Stimulated activated CD4-positive, alpha-beta T cell treated with anti-CD3 and anti-CD28 coated beads, Interleukin-2, amount 100 ng/mL, for 48 hours (primary cell): ENCODE data around the gene KDSR.

Experiments
- DNase-seq, 2 donors: peaks; one replicate each; pipeline ENCODE4 v3.0.0-alpha.2; 2020

The KDSR gene

GRCh38 chr18:63367053-63367953, at the start of gene KDSR:
Gene KDSR (minus strand): TSS chr18:63367206. CDS start chr18:63367118, 88 bp downstream.
- peak; percentile 70 to 76 for DNase-seq

GRCh38 chr18:63412953-63413352, 45.9 kb upstream of the KDSR start:
- DNase-seq, result no peak

GRCh38 chr18:63410792-63411191, 43.8 kb upstream of the KDSR start:
- no peak for DNase-seq

GRCh38 chr18:63409301-63409700, 42.3 kb upstream of the KDSR start:
- no peak for DNase-seq

- no peak for DNase-seq
Observed at GRCh38 chr18:63407734-63408133, 40.7 kb upstream of the KDSR start.

- no peak for DNase-seq
Observed at GRCh38 chr18:63405986-63406385, 39.0 kb upstream of the KDSR start.

- DNase-seq, result no peak
Observed at GRCh38 chr18:63402246-63403162, 35.5 kb upstream of the KDSR start.

GRCh38 chr18:63399300-63399699, 32.3 kb upstream of the KDSR start:
- no peak for DNase-seq

- no peak for DNase-seq
Observed at GRCh38 chr18:63397349-63397748, 30.3 kb upstream of the KDSR start.

- no peak for DNase-seq
Observed at GRCh38 chr18:63395503-63395902, 28.5 kb upstream of the KDSR start.

GRCh38 chr18:63394954-63395353, 27.9 kb upstream of the KDSR start:
- DNase-seq, result no peak

GRCh38 chr18:63387861-63388260, 20.9 kb upstream of the KDSR start:
- DNase-seq, result no peak

- no peak for DNase-seq
Observed at GRCh38 chr18:63382843-63383242, 15.8 kb upstream of the KDSR start.

GRCh38 chr18:63379639-63379962, 12.6 kb upstream of the KDSR start:
- no peak for DNase-seq

GRCh38 chr18:63378919-63379638, 12.1 kb upstream of the KDSR start:
- no peak for DNase-seq

GRCh38 chr18:63377275-63377980, 10.4 kb upstream of the KDSR start:
- no peak for DNase-seq

GRCh38 chr18:63376538-63376937, 9.5 kb upstream of the KDSR start:
- no peak for DNase-seq

GRCh38 chr18:63374540-63374939, 7.5 kb upstream of the KDSR start:
- no peak for DNase-seq

- DNase-seq, result no peak
Observed at GRCh38 chr18:63373161-63373560, 6.2 kb upstream of the KDSR start.

- no peak for DNase-seq
Observed at GRCh38 chr18:63368611-63369010, 1.6 kb upstream of the KDSR start.

- peak; percentile 55 to 56 for DNase-seq
Observed at GRCh38 chr18:63366213-63367052, 573 bp downstream of the KDSR start.

GRCh38 chr18:63365876-63366212, 1.2 kb downstream of the KDSR start:
- DNase-seq, result peak in 1 of 2 donors; percentile 2
